ENCODE data around the gene FAM170B. TPM values are rescaled to one million over a fixed set of nuclear protein-coding genes. Genes with fewer than 3 reads are reported as not detected.

FAM170B gene
- not detected for total RNA-seq

GRCh38 chr10:49133706-49134248 is at the start of gene FAM170B:
TSS of gene FAM170B (minus strand) at chr10:49134021. CDS start at chr10:49133918, 103 bp downstream.

DNA sequence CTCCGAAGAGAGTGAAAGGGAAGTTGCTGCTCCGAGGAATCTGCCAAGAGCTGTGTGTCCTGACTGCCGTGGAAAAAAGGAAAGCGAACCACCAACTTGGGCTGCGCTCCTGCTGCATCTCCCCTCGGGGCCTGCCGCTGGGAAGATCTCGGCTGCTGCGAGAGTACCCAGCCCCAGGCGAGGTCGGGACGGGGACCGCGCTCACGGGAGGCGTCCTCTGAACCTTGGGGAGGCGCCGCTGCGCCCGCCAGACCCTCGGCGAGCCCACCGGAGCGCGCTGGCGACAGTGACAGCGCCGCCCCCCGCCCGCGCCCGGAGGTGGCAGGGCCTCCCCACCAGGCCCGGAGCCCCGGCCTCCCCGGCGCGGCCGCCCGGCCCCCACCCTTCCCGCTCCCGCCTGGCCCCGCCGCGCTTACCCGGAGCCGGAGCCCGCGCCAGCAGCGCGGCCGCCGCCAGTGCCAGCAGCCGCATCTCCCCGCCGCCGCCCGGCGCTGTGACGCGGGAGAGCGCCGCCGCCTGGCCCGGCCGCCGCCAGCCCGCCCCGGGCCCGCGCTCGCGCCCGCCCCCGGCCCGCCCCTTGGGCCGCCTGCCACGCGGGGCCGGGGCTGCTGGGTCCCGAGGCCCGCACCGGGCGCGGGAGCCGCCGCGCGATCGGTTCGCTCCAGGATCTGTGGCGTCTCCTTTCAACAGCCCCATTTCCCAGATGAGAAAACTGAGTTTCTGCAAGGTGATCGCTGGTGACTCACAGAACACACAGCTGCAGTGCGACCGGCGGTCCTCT is 18.6 kb downstream of the FAM170B start, which contains the start of gene VSTM4:
Gene VSTM4 (minus strand): TSS at position 508 of the 781 bp plus-strand sequence. CDS start 37 bp downstream, at position 471.

Other genes starting within 250 kb of the FAM170B start
- gene LRRC18, start 194.2 kb downstream of the FAM170B start, total RNA-seq = not detected
- gene VSTM4, start 18.5 kb downstream of the FAM170B start, total RNA-seq = 2.2 TPM
- 1.6 TPM for gene TMEM273, start 54.4 kb upstream of the FAM170B start, total RNA-seq
- not detected for gene C10orf71, start 165.1 kb upstream of the FAM170B start, total RNA-seq

Measured in parietal lobe (tissue), 1 donor.